HG03039 (cell line): Measurements from ENCODE around the gene PDZD2.
"Not testable (repeated sequence)": the region's sequence is repeated elsewhere in the genome, so short reads cannot be mapped to it uniquely, and the experiment has no call there.

Experiments
- ATAC-seq: cut with Tn5 transposase; IDR thresholded peaks from one replicate; pipeline ENCODE4 v1.9.1; 2021; ENCODE audit warnings: mild to moderate bottlenecking, moderate library complexity; ENCODE audit not compliant: unreplicated experiment

PDZD2 gene

GRCh38 chr5:31767335-31768031, 128.6 kb downstream of the PDZD2 start:
- ATAC-seq = no peak

- ATAC-seq = no peak
Observed at GRCh38 chr5:31768046-31768445, 129.1 kb downstream of the PDZD2 start.

- ATAC-seq = no peak
Observed at GRCh38 chr5:31768784-31769183, 129.9 kb downstream of the PDZD2 start.

GRCh38 chr5:31769530-31769929, 130.6 kb downstream of the PDZD2 start:
- ATAC-seq = no peak

- ATAC-seq = no peak
Observed at GRCh38 chr5:31770132-31770720, 131.3 kb downstream of the PDZD2 start.

GRCh38 chr5:31770998-31771397, 132.1 kb downstream of the PDZD2 start:
- peak; percentile 92 for ATAC-seq

- ATAC-seq = peak; percentile 20
Observed at GRCh38 chr5:31771500-31771899, 132.6 kb downstream of the PDZD2 start.

- ATAC-seq = not testable (repeated sequence)
Observed at GRCh38 chr5:31776294-31776693, 137.4 kb downstream of the PDZD2 start.

- ATAC-seq = no peak
Observed at GRCh38 chr5:31776976-31777651, 138.2 kb downstream of the PDZD2 start.

- ATAC-seq = no peak
Observed at GRCh38 chr5:31781772-31782171, 142.8 kb downstream of the PDZD2 start.

GRCh38 chr5:31783086-31783645, 144.2 kb downstream of the PDZD2 start:
- ATAC-seq = no peak

GRCh38 chr5:31783731-31784130, 144.8 kb downstream of the PDZD2 start:
- no peak for ATAC-seq

- ATAC-seq = no peak
Observed at GRCh38 chr5:31786090-31786631, 147.2 kb downstream of the PDZD2 start.

- ATAC-seq = no peak
Observed at GRCh38 chr5:31794009-31794408, 155.1 kb downstream of the PDZD2 start.

- no peak for ATAC-seq
Observed at GRCh38 chr5:31798168-31798567, 159.2 kb downstream of the PDZD2 start.

GRCh38 chr5:31800351-31800750, 161.4 kb downstream of the PDZD2 start:
- no peak for ATAC-seq

- no peak for ATAC-seq
Observed at GRCh38 chr5:31805785-31806400, 167.0 kb downstream of the PDZD2 start.

GRCh38 chr5:31806561-31806960, 167.6 kb downstream of the PDZD2 start:
- no peak for ATAC-seq

- ATAC-seq = no peak
Observed at GRCh38 chr5:31807789-31808540, 169.0 kb downstream of the PDZD2 start.
